ENCODE data around the gene KRT85. TPM values are rescaled to one million over a fixed set of nuclear protein-coding genes. Genes with fewer than 3 reads are reported as not detected.
"Not testable (repeated sequence)": the region's sequence is repeated elsewhere in the genome, so short reads cannot be mapped to it uniquely, and the experiment has no call there.

KRT85 gene
- total and polyA plus RNA-seq, 10 of the 15 experiments (the other 5 are each of a cell fraction or from before 2014, with no cell fraction given), result 0.05 to 0.18 (median 0.11) TPM; not detected in 6

DNA sequence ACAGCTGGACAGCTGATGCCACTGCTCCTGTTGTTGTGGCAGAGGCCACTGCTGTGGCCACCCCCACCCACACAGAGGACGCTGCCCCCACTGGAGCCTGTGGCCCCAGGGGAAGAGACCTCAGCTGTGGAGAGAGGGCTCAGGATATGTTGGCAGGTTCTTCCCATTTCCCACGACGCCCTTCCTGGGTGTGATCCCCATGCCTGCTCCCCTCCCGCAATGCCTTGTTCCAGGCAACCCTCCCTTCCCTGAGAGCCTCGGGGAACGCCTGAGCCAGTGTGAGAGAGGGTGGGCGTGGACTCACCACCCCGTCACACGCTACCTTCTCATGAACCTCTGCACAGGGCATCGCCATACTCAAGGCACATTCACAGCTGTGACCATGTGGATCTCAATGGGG, 44.5 kb upstream of the KRT85 start (continued):
- TF ChIP-seq, protein P1, sequence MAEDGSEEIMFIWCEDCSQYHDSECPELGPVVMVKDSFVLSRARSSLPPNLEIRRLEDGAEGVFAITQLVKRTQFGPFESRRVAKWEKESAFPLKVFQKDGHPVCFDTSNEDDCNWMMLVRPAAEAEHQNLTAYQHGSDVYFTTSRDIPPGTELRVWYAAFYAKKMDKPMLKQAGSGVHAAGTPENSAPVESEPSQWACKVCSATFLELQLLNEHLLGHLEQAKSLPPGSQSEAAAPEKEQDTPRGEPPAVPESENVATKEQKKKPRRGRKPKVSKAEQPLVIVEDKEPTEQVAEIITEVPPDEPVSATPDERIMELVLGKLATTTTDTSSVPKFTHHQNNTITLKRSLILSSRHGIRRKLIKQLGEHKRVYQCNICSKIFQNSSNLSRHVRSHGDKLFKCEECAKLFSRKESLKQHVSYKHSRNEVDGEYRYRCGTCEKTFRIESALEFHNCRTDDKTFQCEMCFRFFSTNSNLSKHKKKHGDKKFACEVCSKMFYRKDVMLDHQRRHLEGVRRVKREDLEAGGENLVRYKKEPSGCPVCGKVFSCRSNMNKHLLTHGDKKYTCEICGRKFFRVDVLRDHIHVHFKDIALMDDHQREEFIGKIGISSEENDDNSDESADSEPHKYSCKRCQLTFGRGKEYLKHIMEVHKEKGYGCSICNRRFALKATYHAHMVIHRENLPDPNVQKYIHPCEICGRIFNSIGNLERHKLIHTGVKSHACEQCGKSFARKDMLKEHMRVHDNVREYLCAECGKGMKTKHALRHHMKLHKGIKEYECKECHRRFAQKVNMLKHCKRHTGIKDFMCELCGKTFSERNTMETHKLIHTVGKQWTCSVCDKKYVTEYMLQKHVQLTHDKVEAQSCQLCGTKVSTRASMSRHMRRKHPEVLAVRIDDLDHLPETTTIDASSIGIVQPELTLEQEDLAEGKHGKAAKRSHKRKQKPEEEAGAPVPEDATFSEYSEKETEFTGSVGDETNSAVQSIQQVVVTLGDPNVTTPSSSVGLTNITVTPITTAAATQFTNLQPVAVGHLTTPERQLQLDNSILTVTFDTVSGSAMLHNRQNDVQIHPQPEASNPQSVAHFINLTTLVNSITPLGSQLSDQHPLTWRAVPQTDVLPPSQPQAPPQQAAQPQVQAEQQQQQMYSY (CRISPR knock-in tag; IDR thresholded peaks at IDR 0.05), result no peak
- TF ChIP-seq POLR2AphosphoS5 (IDR thresholded peaks at IDR 0.05; ENCODE audit: low read length) (no peak), YBX1 (IDR thresholded peaks at IDR 0.05) (no peak), CREM (IDR thresholded peaks at IDR 0.05; ENCODE audit: low read depth) (no peak), NR2C2 (IDR thresholded peaks at IDR 0.05; ENCODE audit: borderline replicate concordance, control insufficient read depth, insufficient read length, low read depth) (no peak), IRF3 (IDR thresholded peaks at IDR 0.05) (no peak), SIX5 (IDR thresholded peaks at IDR 0.05; ENCODE audit: low read depth, low read length, severe bottlenecking) (no peak), EZH2 (IDR thresholded peaks at IDR 0.05; ENCODE audit: borderline replicate concordance, control insufficient read depth, low read depth, low read length) (no peak), IRF4 (IDR thresholded peaks at IDR 0.05; ENCODE audit: low read depth, low read length) (no peak), PAX5 (IDR thresholded peaks at IDR 0.05; ENCODE audit: borderline replicate concordance, low read depth, low read length) (no peak), SUPT20H (IDR thresholded peaks at IDR 0.05; ENCODE audit: borderline replicate concordance, control insufficient read depth, low read depth, low read length) (no peak)
- TF ChIP-seq, protein P2, sequence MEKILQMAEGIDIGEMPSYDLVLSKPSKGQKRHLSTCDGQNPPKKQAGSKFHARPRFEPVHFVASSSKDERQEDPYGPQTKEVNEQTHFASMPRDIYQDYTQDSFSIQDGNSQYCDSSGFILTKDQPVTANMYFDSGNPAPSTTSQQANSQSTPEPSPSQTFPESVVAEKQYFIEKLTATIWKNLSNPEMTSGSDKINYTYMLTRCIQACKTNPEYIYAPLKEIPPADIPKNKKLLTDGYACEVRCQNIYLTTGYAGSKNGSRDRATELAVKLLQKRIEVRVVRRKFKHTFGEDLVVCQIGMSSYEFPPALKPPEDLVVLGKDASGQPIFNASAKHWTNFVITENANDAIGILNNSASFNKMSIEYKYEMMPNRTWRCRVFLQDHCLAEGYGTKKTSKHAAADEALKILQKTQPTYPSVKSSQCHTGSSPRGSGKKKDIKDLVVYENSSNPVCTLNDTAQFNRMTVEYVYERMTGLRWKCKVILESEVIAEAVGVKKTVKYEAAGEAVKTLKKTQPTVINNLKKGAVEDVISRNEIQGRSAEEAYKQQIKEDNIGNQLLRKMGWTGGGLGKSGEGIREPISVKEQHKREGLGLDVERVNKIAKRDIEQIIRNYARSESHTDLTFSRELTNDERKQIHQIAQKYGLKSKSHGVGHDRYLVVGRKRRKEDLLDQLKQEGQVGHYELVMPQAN (conservative IDR thresholded peaks at IDR 0.05), result no peak

- H3K9ac ChIP-seq (ENCODE audit: control insufficient read depth, insufficient read depth, low read length); H3K36me3 ChIP-seq (ENCODE audit: control insufficient read depth in 2 of 2, insufficient read depth in 2 of 2, low read length in 1 of 2); H3K9me3 ChIP-seq (replicated peaks; ENCODE audit: control insufficient read depth, insufficient read depth, low read length); H3K4me1 ChIP-seq (ENCODE audit: control insufficient read depth, insufficient read depth, low read length); CTCF ChIA-PET; intact Hi-C loops (cut with micrococcal nuclease; ENCODE audit: unreplicated experiment); H3K4me3 ChIP-seq; H2AFZ ChIP-seq (ENCODE audit: control insufficient read depth, low read depth, low read length); DNase-seq (ENCODE audit: low read depth, low spot score); POLR2A ChIA-PET; BruUV-seq (replicated peaks); H4K20me1 ChIP-seq (ENCODE audit: control insufficient read depth, insufficient read depth); H3K4me2 ChIP-seq (ENCODE audit: control insufficient read depth, insufficient read depth); H3K27me3 ChIP-seq (replicated peaks in 1 of 2; ENCODE audit: control insufficient read depth in 2 of 2, insufficient read depth in 2 of 2, low read length in 1 of 2); H3K79me2 ChIP-seq (ENCODE audit: control insufficient read depth, insufficient read depth, low read length); RAD21 ChIA-PET (ENCODE audit: unreplicated experiment); SMC1A ChIA-PET (ENCODE audit: uncharacterized antibody, unreplicated experiment); in situ Hi-C loops (cut with MboI); ATAC-seq; H3K27ac ChIP-seq (ENCODE audit: control insufficient read depth, insufficient read depth): not testable (repeated sequence)
- WGBS (ENCODE audit: insufficient coverage, insufficient replicate concordance, low lambda C conversion rate, missing lambda C conversion rate), result no CpG with 5 or more reads among the region's 1 CpG
- FAIRE-seq, result peak; percentile 44
Measured at GRCh38 chr12:52410589-52411248, 43.4 kb upstream of the KRT85 start.
